CD4-positive, alpha-beta T cell treated with Interleukin-6 for 4 hours (primary cell): ENCODE data around the gene ASTN2.

Experiments
- DNase-seq: peaks from one replicate; pipeline ENCODE4 v3.0.0-alpha.2; 2020; ENCODE audit warnings: mixed read lengths

ASTN2 gene

GRCh38 chr9:116998305-116998704 is 416.6 kb downstream of the ASTN2 start:
- DNase-seq: no peak

GRCh38 chr9:116992865-116993264 is 422.0 kb downstream of the ASTN2 start:
- DNase-seq: no peak

- no peak for DNase-seq
Measured at GRCh38 chr9:116991051-116991450, 423.8 kb downstream of the ASTN2 start.

DNA sequence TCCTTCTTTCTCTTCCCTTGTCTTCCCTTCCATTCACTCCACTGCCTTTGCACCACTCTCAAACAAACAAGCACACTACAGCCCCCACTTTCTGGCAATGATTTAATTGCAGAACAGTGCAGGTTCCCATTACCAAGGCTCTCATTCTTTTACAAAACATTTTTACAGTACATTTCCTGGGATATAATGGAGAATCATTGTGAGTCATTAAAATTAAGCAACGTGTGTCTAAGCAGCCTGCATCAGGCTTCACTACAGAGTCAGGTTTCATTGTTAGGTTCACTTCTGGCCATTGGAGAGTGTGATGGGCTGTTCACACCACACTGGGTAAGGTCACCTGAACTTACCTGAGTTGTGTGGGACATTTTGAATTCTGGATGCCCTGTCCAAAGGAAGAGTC is 424.3 kb downstream of the ASTN2 start:
- DNase-seq: no peak

- no peak for DNase-seq
Measured at GRCh38 chr9:116987721-116988485, 427.0 kb downstream of the ASTN2 start.

GRCh38 chr9:116986015-116986414 is 428.8 kb downstream of the ASTN2 start:
- DNase-seq: no peak

GRCh38 chr9:116985596-116985995 is 429.3 kb downstream of the ASTN2 start:
- DNase-seq: no peak

DNA sequence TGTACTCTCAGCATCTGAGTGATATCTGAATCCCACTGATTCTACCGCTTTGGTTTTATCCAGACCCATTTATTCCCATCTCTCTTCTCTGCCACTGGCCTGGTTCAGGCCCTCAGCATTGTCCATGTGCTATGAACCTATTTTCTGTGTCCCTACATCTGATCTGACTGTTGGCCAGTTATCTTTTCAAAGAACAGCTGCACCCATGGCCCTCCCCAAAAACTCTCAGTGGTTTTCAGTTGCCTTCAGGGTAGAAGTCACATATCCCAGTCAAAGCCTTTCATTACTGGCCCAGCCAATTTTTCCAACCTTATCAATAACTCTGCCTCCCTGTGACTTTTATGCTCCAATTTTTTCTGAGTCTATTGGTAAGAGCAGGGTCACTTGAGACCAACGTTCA is 430.7 kb downstream of the ASTN2 start:
- no peak for DNase-seq

DNA sequence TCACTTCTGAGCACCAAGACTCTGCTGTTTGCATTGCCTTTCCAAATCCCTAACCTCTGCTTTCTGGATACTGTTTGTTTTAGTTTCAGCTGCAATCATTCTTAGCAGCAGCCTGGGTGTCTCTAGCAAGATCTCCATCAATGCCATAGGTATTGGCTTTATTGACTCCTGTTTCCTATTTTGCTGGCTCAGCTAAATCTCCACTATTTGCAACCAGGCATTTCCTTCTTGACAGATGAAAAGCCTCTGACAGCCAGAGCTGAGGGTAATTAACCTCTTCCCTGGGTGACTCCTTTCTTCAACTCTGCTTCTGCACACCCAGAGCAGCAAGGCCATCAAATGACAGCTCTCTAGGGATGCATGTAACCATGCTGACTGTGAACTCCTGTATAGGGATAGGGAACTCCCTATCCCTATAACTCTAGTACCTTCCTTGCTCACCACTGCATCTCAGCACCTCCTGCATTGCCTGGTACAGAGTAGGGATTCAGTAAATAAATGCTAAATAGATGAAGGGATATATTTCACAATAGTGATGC is 434.2 kb downstream of the ASTN2 start:
- no peak for DNase-seq

GRCh38 chr9:116979456-116979855 is 435.4 kb downstream of the ASTN2 start:
- DNase-seq: no peak

DNA sequence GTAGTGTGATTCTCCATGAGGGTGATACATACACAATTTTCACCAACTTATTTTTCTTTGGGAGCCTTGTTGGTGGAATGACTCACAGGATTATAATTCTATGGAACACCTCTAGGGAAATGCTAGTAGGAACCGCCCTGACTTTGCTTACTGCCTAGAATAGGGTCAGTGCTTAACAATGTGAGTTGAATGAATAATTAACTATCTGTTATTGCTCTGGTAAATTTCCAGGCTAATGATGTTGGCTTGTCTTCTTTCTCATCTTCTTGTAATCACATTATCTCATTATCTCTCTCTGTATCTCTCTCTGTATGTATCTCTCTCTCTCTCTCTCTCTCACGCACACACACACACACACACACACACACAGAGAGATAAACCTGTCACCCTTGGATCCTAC is 436.7 kb downstream of the ASTN2 start:
- no peak for DNase-seq

DNA sequence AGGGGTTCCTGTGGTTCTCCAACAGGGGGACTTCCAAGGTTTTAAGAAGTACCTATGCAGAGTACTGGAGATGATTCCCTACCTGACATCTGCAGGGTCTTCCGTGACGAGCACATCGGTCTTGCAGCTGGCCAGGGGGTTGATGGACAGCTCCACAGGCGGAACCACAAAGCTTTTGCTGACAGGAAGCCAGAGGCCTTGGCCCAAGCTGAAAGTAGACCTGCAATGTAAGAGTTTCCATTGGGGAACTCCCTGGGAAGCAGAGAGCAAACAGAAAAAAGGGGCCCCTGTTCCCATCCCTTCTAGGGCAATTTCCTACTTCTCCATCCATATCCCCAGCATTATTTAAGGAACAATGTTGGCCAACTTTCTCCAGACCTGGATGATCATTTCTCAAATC is 439.7 kb downstream of the ASTN2 start:
- DNase-seq: no peak

GRCh38 chr9:116966199-116966598 is 448.7 kb downstream of the ASTN2 start:
- no peak for DNase-seq

- DNase-seq: no peak
Measured at GRCh38 chr9:116964258-116964657, 450.6 kb downstream of the ASTN2 start.

DNA sequence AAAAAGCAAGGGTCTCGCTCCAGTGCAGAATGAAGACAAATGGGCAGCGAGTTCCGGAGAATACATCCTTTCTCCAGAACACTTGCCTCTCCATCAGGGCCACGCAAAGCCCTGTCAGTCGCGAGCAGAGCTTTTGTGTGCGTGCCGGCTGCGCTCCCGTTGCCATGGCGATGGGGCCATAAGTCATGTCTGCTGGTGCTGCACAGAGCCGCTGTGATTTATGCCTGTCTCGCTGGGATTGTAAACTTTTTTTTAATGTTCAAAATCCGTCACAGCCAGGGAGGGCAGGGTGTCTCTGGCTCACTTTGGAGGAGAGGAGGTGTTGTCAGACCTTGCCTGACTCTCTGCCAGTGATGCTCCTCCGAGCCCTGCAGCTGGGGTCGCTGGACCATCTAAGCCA is 455.0 kb downstream of the ASTN2 start:
- no peak for DNase-seq

- DNase-seq: no peak
Measured at GRCh38 chr9:116958881-116959280, 456.0 kb downstream of the ASTN2 start.

- DNase-seq: no peak
Measured at GRCh38 chr9:116954731-116955130, 460.1 kb downstream of the ASTN2 start.

DNA sequence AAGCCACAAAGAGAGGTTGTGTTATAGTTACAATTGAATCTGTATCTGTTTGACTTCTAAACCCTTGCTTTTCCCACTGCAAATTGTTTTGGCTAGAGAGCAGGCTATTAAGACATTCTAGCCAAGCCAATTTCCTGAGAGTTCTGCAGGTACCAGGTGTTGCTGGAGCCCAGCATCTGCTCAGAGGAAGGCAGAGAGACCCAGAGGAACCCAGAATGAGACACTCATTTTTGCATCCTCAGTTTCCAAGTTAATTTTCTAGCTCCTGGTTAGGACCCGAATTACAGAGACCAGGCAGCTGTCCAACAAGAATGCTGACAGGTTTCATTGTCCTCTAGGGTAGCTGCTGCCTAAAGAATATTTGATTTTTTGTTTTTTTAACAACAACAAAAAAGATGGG is 461.6 kb downstream of the ASTN2 start:
- DNase-seq: no peak

DNA sequence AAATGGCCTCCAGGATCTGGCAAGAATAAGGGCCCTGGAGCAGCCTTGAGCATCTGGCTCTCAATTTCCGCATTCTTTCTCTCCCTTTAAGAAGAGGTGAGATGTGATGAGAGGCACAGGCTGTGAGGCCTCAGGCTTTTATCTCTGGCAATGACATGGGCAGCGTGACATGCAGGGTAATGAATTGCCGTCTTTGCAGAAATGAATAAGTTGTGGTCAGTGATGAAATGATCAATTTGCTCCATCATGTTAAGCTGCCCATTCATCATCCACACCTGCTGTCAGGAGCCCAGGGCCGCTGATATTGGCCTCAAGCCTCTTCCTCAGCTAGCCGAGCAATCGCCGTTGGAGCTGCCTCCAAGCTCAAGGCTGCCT is 462.4 kb downstream of the ASTN2 start:
- no peak for DNase-seq

DNA sequence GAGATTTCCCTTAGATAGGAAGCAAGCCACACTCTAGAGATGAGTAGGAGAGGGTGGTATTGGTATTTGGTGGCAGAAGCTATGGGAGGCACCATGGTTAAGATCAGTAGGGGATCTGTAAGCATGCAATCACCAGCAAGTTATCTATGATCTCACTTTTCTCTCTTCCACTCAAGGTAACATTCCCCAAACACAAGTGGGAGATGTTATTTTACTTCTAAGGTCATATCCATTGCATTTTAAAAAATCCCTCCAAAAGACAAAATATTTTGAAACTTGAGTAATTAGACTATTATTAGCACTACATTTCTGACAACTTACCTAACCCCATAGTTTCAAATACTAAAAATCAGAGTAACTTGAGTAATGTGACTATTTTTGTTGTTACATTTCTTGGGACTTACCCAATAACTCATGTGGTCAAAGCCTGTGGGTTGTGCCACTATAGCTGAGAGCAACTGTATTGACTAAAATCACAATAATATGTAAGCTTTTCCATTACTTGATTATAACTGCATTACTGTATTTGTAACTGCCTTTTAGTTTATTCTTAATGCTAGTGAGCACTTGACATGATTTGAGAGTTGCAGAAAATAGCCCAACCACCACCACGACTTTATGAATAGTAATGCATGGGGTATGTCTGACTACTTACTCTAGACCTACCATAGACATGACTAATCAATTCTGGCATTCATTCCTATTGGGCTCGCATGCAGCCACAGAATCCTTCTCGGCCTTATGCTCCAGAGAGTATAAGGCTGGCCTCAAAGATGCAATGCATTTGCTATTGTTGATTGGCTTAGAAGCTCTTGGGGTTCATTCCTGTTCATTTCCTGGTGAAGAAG is 463.0 kb downstream of the ASTN2 start:
- DNase-seq: no peak

GRCh38 chr9:116945817-116946216 is 469.0 kb downstream of the ASTN2 start:
- DNase-seq: no peak

DNA sequence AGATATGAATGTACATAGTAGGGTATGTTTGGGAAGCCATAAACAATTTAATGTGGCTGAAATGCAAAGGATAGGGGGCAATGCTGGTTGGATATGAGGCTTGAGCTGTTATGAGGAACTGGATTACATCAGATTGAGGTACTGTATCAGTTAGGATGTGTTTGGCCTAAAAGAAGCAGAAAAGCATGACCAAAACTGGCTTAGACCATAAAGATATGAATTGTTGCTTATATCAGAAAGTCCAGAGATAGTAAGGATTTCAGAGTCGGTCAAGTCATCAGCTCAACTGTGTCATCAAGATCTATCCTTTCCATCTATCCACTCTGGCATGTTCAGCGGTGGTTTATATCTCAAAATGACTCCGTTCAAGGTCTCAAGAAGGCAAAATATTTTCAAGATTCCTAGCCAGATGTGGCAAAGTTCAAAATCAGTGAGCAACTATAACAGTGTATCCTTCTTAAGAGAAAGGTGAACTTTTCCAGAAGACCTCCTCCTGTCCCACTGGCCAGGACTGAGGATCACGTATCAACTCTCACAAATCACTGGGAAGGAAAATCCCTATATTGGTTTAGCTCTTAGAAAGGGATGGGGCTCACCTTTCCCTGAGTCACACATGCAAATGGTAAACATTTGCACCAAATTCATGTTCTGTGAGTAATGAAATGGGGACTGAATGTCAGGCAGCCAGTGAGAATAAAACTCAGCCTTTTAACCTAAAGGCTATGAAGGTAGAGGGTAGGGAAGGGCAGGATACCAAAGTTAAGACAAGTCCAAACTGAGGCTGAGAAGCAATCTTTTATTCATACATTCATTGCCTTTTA is 469.9 kb downstream of the ASTN2 start:
- DNase-seq: no peak

DNA sequence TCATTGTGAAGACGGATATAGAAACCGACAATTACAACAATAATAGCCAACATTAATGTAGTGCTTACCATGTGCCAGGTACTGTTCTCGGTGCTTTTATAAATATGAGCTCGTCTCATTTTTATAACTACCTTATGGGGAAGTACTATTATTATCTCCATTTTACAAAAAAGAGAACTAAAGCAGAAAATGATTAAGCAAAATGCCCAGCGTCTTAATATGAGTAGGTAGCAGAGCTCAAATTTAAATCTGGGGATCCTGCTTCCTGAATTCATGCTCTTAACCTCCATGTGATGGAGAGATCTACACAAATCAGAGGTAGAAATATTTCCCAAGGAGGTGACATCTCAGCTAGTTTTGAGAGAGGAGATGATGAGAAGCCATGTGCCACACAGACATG is 470.9 kb downstream of the ASTN2 start:
- no peak for DNase-seq
